Fibroblast of lung (primary cell): Measurements from ENCODE around the gene ACY1. TPM values are rescaled to one million over a fixed set of nuclear protein-coding genes. Genes with fewer than 3 reads are reported as not detected.

Experiments
- DNase-seq, 2 donors: peaks; one replicate each; pipeline versions ENCODE4 v3.0.0 to v3.0.0-alpha.2; 2010; ENCODE audit warnings: low read depth in 2 of 2
- H2AFZ ChIP-seq: 2 replicates; pipeline ENCODE4 v1.5.1; 2012; ENCODE audit warnings: low read length, control low read depth, inconsistent platforms
- H3K27ac ChIP-seq: 2 replicates; pipeline ENCODE4 v1.5.1; 2011; ENCODE audit warnings: low read length, control low read depth; ENCODE audit not compliant: insufficient read depth
- H3K27me3 ChIP-seq: 2 replicates; pipeline ENCODE4 v1.5.1; 2011; ENCODE audit warnings: mild to moderate bottlenecking, low read length; ENCODE audit not compliant: control insufficient read depth, insufficient read depth
- H3K36me3 ChIP-seq: 2 replicates; pipeline ENCODE4 v1.5.1; 2011; ENCODE audit warnings: low read length; ENCODE audit not compliant: control insufficient read depth, insufficient read depth
- H3K4me1 ChIP-seq: 2 replicates; pipeline ENCODE4 v1.5.1; 2011; ENCODE audit warnings: low read length; ENCODE audit not compliant: control insufficient read depth, insufficient read depth; ENCODE audit errors: extremely low read depth
- H3K4me2 ChIP-seq: 2 replicates; pipeline ENCODE4 v1.5.1; 2011; ENCODE audit warnings: low read length, control low read depth; ENCODE audit not compliant: insufficient read depth; ENCODE audit errors: extremely low read depth
- H3K4me3 ChIP-seq, 4 experiments: fragments of 200-600 bp in 1 of 4; sonication (generic) in 1 of 4; replicated peaks in 1 of 4; 2 replicates each; pipeline ENCODE4 v1.5.1; 2011 to 2016; ENCODE audit warnings: low read length in 4 of 4, low read depth in 3 of 4, mild to moderate bottlenecking in 3 of 4, control low read depth in 2 of 4, inconsistent platforms in 1 of 4, mixed read lengths in 1 of 4; ENCODE audit not compliant: insufficient read depth in 1 of 4; ENCODE audit errors: control extremely low read depth in 1 of 4
- H3K79me2 ChIP-seq: 2 replicates; pipeline ENCODE4 v1.5.1; 2012; ENCODE audit warnings: mild to moderate bottlenecking, low read length, inconsistent platforms; ENCODE audit not compliant: control insufficient read depth, insufficient read depth
- H3K9ac ChIP-seq: 2 replicates; pipeline ENCODE4 v1.5.1; 2011; ENCODE audit warnings: mild to moderate bottlenecking, low read length, control low read depth; ENCODE audit not compliant: insufficient read depth
- H3K9me3 ChIP-seq: 2 replicates; pipeline ENCODE4 v1.5.1; 2012; ENCODE audit warnings: low read depth, low read length; ENCODE audit not compliant: control insufficient read depth, insufficient read depth
- H4K20me1 ChIP-seq: 2 replicates; pipeline ENCODE4 v1.5.1; 2011; ENCODE audit warnings: low read length; ENCODE audit not compliant: control insufficient read depth, insufficient read depth; ENCODE audit errors: extremely low read depth
- EZH2 ChIP-seq: IDR thresholded peaks from 2 replicates; pipeline ENCODE4 v1.5.1; 2012; ENCODE audit warnings: low read length, control low read depth, mild to moderate bottlenecking; ENCODE audit errors: missing control alignments
- polyA plus RNA-seq, 2 donors: library from polyadenylated mRNA; depleted of rRNA in 1 of 2; stranded (reverse) in 1 of 2; unstranded in 1 of 2; fragments of >200 nt; gene quantifications; 2 replicates each; pipeline ENCODE4 v1.2.1, GENCODE V29; 2011 to 2012; ENCODE audit warnings: missing spikeins in 1 of 2
- total RNA-seq: library from RNA; depleted of rRNA; stranded (reverse); fragments of >200 nt; gene quantifications from 2 replicates; pipeline ENCODE4 v1.2.1, GENCODE V29; 2014
- TF ChIP-seq, protein P1 (sequence below), 2 donors: IDR thresholded peaks in 1 of 2; conservative IDR thresholded peaks in 1 of 2; 1 replicate in 1 of 2; 2 replicates in 1 of 2; pipeline ENCODE4 v1.5.1; 2011 to 2012; ENCODE audit warnings: low read length in 2 of 2, control low read depth in 1 of 2, inconsistent platforms in 1 of 2, low read depth in 1 of 2, mild to moderate bottlenecking in 1 of 2

Gene ACY1
- total and polyA plus RNA-seq, 2 donors (not counting 1 experiment from before 2014, with no cell fraction given) = 21.4 to 40.3 TPM

DNA sequence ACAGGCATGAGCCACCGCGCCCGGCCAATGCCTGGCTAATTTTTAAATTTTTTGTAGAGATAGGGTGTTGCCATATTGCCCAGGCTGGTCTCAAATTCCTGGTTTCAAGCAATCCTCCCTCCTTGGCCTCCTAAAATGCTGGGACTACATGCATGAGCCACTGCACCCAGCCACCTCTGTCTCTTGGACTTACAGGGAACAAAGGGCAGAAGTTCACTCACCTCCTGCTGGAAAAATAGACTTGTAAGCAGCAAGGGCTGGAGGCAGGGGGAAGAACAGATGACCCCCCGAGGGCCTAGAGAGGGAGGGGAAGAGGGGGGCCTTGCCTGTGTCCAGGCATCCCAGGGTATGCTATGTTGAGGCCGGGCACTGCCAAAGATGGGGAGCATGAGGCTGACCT lies 50.9 kb downstream of the ACY1 start:
- Histone ChIP-seq H3K27ac (no peak overlapping the region), H4K20me1 (no peaks in the 10 kb centered on the region), H3K36me3 (no peaks in the 10 kb centered on the region), H2AFZ (no peak overlapping the region), H3K4me3 (no peak overlapping the region), H3K9ac (no peak overlapping the region), H3K4me2 (no peak overlapping the region), H3K4me1 (no peaks in the 10 kb centered on the region), H3K79me2 (no peaks in the 10 kb centered on the region), H3K9me3 (no peaks in the 10 kb centered on the region), H3K27me3 (no peaks in the 10 kb centered on the region)
- TF ChIP-seq, protein P1, sequence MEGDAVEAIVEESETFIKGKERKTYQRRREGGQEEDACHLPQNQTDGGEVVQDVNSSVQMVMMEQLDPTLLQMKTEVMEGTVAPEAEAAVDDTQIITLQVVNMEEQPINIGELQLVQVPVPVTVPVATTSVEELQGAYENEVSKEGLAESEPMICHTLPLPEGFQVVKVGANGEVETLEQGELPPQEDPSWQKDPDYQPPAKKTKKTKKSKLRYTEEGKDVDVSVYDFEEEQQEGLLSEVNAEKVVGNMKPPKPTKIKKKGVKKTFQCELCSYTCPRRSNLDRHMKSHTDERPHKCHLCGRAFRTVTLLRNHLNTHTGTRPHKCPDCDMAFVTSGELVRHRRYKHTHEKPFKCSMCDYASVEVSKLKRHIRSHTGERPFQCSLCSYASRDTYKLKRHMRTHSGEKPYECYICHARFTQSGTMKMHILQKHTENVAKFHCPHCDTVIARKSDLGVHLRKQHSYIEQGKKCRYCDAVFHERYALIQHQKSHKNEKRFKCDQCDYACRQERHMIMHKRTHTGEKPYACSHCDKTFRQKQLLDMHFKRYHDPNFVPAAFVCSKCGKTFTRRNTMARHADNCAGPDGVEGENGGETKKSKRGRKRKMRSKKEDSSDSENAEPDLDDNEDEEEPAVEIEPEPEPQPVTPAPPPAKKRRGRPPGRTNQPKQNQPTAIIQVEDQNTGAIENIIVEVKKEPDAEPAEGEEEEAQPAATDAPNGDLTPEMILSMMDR (conservative IDR thresholded peaks at IDR 0.05 in 1 of 2, IDR thresholded peaks at IDR 0.05 in 1 of 2; ENCODE audit: low read depth in 1 of 2, low read length in 2 of 2) = no peak
- no peak for TF ChIP-seq EZH2
- DNase-seq = no peak

DNA sequence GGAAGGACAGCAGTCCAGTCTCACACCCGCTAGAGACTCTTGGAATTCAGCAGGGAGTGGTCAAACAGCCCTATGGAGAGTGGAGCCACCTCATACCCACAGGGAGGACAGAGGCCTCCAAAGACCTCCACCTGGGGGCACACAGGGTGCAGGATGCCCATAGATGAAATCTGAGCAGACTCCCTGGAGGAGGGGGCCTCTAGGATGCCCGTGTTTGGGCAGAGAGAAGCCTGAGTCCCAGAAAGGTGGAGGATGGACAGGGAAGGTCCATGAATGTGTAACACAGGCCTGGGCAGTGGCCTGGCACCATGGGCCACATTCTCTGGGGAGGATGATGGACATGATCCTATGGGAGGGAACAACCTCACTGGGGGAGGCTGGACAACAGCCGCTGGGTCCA lies 51.3 kb downstream of the ACY1 start:
- H3K4me3 ChIP-seq = no peak overlapping the region
- no peak overlapping the region for H3K4me2 ChIP-seq
- H3K36me3 ChIP-seq = no peaks in the 10 kb centered on the region
- no peaks in the 10 kb centered on the region for H3K79me2 ChIP-seq
- no peak overlapping the region for H2AFZ ChIP-seq
- no peak overlapping the region for H3K9ac ChIP-seq
- H4K20me1 ChIP-seq = no peaks in the 10 kb centered on the region
- no peak for TF ChIP-seq EZH2
- H3K4me1 ChIP-seq = no peaks in the 10 kb centered on the region
- H3K27ac ChIP-seq = no peak overlapping the region
- DNase-seq = no peak
- no peaks in the 10 kb centered on the region for H3K27me3 ChIP-seq
- H3K9me3 ChIP-seq = no peaks in the 10 kb centered on the region

DNA sequence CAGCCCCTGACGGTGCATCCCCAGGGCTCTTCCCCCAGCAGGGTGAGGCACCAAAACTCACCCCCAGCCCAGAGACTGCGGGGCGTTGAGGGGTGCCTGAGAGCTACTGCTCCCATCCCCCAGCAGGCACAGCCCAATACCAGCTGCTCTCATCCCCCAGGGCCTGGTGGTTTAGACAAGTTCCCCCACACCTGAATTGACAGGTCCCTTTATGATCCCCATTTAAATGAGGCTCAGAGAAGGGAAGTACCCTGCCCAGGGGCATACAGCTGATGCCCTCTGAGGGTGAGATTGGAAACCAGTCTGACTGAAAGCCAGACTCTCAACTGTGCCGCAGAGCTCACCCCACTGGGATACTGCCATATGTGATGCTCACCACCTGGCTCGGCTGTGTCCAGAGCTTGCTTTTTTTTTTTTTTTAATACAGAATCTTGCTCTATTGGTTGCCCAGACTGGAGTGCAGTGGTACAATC lies 52.9 kb downstream of the ACY1 start:
- H3K4me3 ChIP-seq = no peak overlapping the region
- no peaks in the 10 kb centered on the region for H3K27me3 ChIP-seq
- no peaks in the 10 kb centered on the region for H4K20me1 ChIP-seq
- no peak overlapping the region for H3K4me2 ChIP-seq
- no peak for TF ChIP-seq EZH2
- TF ChIP-seq, protein P1 (conservative IDR thresholded peaks at IDR 0.05 in 1 of 2, IDR thresholded peaks at IDR 0.05 in 1 of 2; ENCODE audit: low read depth in 1 of 2, low read length in 2 of 2) = no peak
- H3K9me3 ChIP-seq = no peaks in the 10 kb centered on the region
- H3K9ac ChIP-seq = no peak overlapping the region
- no peaks in the 10 kb centered on the region for H3K4me1 ChIP-seq
- H3K27ac ChIP-seq = no peak overlapping the region
- no peak overlapping the region for H2AFZ ChIP-seq
- no peaks in the 10 kb centered on the region for H3K36me3 ChIP-seq
- no peaks in the 10 kb centered on the region for H3K79me2 ChIP-seq
- no peak for DNase-seq
